Epithelial cell of alveolus of lung (primary cell): ENCODE results near the gene AK9. TPM values are rescaled to one million over a fixed set of nuclear protein-coding genes. Genes with fewer than 3 reads are reported as not detected.

Experiments used
- total RNA-seq: library from RNA; depleted of rRNA; stranded (reverse); fragments of >200 nt; gene quantifications from 2 replicates; pipeline ENCODE4 v1.2.1, GENCODE V29; 2015

The AK9 gene
- 1.4 and 2.2 TPM in 2 replicates for total RNA-seq

DNA sequence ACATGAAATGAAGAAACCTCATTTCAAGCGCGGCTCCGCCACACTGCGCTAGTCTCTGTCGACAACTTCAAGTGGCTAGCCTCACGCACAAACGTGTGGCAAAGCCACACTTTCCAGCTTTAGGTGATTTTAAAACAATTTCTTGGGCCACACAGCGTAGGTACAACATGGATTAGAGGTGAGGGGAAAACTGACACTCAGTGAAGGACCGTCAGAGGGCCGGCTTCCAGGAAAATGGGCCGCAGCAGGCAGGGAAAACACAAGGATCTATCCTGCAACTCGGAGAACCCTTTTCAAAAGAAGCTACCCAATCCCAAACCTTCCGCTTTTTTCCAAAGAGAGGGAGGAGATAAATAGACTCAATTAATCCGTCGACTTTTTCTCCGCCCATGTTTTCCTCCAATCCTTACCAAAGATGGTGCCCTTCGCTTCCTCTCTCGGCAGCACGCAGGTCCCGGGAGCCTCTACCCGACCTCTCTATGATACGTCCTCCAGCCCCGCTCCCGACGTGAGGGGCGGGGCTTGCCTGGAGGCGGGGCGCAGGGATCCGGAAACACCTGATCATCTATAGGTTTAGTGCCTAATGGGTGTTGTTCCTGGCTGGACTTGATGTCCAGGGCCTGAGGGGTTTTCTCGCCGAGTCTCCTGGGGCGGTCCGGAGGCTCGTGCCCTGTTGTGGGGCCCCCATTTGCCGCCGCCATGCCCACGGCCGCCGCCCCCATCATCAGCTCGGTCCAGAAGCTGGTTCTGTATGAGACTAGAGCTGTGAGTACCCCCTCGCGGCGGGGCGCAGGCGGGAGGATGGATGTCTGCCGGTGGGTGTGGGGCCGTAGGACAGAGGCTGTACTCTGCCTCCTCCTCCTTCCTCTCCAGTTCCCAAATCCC, at the start of gene AK9, which contains the start of gene FIG4:
TSS of gene AK9 (minus strand) at position 466 of the 885 bp plus-strand sequence. CDS start 15,457 bp downstream, outside the sequence.
TSS of gene FIG4 (plus strand) at position 560 of the 885 bp plus-strand sequence. CDS start at position 700, 140 bp downstream.

DNA sequence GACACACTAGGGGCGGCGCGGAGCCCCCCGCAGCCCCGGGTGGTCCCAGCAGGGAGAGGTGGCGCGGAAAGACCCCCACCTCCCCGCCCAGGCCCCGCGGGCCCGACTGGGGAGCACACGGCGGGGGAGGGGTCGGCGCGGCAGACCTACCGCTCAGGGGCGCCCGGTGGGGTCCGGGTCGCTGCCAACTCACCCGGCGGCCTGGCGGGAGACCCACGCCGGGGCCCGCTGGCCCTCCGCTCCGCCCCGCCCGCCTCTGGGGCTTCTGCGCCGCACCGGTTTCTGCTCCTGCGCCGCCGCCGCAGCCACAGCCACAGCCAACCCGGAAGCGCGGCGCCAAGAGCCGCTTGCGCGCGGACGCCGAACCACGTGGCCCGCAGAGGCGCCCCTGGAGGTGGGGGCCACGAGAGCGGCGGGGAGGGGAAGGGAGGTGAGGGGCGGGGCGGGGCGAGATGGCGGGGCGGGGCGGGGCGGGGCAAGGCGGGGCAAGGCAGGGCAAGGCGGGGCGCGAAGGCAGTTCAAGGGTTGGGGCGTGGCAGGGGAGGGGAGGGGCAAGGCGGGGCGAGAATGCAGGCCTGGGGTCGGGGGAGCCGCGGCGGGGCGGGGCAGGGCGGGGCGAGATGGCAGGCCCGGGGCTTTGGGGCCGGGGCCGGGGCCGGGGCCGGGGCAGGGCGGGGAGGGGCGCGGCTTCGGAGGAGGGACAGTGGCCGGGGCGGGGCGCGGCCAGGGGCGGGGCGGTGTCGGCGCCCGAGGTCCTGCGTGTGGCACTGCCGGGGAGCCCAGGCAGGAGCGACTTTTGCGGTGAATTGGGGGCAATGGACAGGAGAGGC, 207.9 kb downstream of the AK9 start, which contains the start of gene ZBTB24:
TSS of gene ZBTB24 (minus strand) at position 315 of the 830 bp plus-strand sequence. CDS start 1,193 bp downstream, outside the sequence.

DNA sequence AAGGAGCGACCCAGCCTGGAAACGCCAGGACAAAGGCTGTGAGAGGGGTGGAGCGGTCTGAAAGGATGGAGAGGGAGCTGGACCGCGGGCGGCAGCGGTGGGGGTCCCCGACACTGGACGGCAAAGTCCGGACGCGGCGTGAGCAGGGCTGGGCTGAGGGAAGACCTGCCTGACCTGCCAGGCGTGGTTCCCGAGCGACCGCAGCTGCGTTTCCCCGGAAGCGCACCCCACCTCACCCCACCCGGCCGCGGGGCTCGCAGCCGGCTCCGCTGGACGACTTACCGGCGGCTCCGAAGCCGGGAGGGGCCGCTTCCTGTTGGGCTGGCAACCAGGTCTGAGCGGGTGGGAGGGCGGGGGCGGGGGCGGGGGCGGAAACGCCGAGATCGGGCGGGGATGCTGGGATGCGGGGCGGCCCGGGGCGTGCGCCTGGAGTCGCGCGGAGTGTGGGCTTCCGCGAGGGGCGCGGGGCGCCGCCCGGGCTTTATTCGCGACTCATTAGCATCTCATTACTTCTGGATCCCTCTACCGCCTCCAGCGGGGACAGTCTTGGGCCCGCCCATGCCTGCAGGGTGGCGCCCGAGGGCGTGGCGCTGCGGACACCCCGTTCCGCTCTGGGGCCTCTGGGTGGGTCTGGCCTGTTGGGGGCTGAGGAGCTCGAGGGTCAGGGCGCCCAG, 235.4 kb downstream of the AK9 start, which contains the start of gene MICAL1:
TSS of gene MICAL1 (minus strand) at position 336 of the 674 bp plus-strand sequence. CDS start 1,576 bp downstream, outside the sequence.

Other genes starting within 250 kb of the AK9 start
- gene MICAL1, start 235.4 kb downstream of the AK9 start, total RNA-seq = 35.5 and 42.4 TPM in 2 replicates
- 6.5 and 6.6 TPM in 2 replicates for gene ZBTB24, start 208.0 kb downstream of the AK9 start, total RNA-seq
- 5.1 and 7.0 TPM in 2 replicates for gene FIG4, start 94 bp upstream of the AK9 start, total RNA-seq